ENCODE data around the gene DCDC2. TPM values are rescaled to one million over a fixed set of nuclear protein-coding genes. Genes with fewer than 3 reads are reported as not detected.

The DCDC2 gene
- total and polyA plus RNA-seq, 4 donors, result 2.3 to 7.9 (median 2.9) TPM

DNA sequence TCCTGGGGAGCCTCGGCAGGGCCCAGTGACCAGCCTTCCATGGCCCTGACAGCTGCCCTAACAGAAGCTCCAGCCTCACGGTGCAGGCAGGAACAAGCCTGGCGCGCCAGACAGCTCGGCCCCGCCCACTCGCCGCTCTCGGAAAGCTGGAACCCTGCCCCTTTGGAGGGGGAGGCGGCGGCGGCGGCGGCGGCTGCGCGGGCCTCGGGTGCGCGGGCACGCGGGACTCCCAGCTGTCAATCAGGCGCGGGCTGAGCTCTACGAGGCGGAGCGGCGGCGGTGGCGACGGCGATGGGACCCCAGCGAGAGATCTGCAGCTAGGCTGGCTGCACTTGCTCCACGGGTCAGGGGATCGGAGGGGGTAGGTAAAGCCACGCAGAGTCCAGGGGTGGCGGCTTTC lies 231.9 kb downstream of the DCDC2 start, which contains the start of gene NRSN1:
TSS of gene NRSN1 (plus strand) at position 236 of the 400 bp plus-strand sequence. CDS start 8,113 bp downstream, outside the sequence.
- DNase-seq (ENCODE audit: low read depth in 4 of 6, low spot score in 6 of 6), result peak in 5 of 6 donors; percentile 42 to 92 (median 58)
- no peaks in the 10 kb centered on the region for H3K9me3 ChIP-seq (ENCODE audit: control insufficient read depth, insufficient read depth, low read length)
- H3K36me3 ChIP-seq (ENCODE audit: control insufficient read depth, insufficient read depth, low read length), result no peaks in the 10 kb centered on the region
- H3K27ac ChIP-seq (ENCODE audit: low read depth, low read length), result no peak within 1 kb of the TSS
- peak within 1 kb of the TSS; percentile 46 for H3K4me3 ChIP-seq (ENCODE audit: low read depth, low read length)
- no peaks in the 10 kb centered on the region for H3K27me3 ChIP-seq (ENCODE audit: control insufficient read depth, insufficient read depth, low read length)
- WGBS (ENCODE audit: insufficient coverage), result under 1% methylated on average over 34 of the region's 37 CpGs
- peaks cover 10% of the 10 kb centered on the region for H3K4me1 ChIP-seq (ENCODE audit: control insufficient read depth, insufficient read depth, low read length)

DNA sequence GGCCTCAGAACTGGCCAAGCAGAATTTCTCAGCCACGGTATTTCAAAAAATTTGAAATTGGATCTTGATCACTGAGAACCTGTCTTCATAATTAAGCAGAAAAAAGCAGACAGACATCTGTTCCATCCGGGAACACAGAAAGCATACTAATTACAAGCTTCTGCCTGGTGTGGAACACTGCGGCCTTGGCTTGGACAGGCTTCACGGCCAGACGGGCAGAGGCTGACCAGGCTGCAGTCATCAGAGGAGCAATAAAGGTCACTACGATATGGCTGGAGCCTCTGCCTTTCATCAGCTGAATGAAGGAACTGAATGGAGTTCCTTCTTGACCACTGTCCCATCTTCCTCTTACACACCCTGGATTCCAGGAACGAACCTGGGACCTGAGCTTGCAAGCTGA lies 235.7 kb downstream of the DCDC2 start:
- Histone ChIP-seq H3K4me1 (ENCODE audit: control insufficient read depth, insufficient read depth, low read length) (peaks cover 10% of the 10 kb centered on the region), H3K36me3 (ENCODE audit: control insufficient read depth, insufficient read depth, low read length) (no peaks in the 10 kb centered on the region), H3K27ac (ENCODE audit: low read depth, low read length) (no peak overlapping the region), H3K4me3 (ENCODE audit: low read depth, low read length) (no peak overlapping the region), H3K27me3 (ENCODE audit: control insufficient read depth, insufficient read depth, low read length) (no peaks in the 10 kb centered on the region), H3K9me3 (ENCODE audit: control insufficient read depth, insufficient read depth, low read length) (no peaks in the 10 kb centered on the region)
- peak in 1 of 6 donors; percentile 28 for DNase-seq (ENCODE audit: low read depth in 4 of 6, low spot score in 6 of 6)
- 68% methylated on average over 5 of the region's 7 CpGs for WGBS (ENCODE audit: insufficient coverage)

Small RNA genes lying within 50 kb of the gene (small RNA-seq; reads per million reads assigned to genes)
- gene RF00218 (ENCODE audit: low replicate concordance) (0.39 reads per million, percentile 44 among the genes with 10 or more reads in this experiment), gene RNU6-391P (ENCODE audit: low replicate concordance) (not detected)

Other genes starting within 250 kb of the DCDC2 start
- gene NRSN1, start 231.8 kb downstream of the DCDC2 start, total RNA-seq, result 10 to 100 TPM in 1 of 2 donors, 1 to 10 TPM in 1; 3.2 to 16.1 TPM
- gene NRSN1, start 231.8 kb downstream of the DCDC2 start, polyA plus RNA-seq (ENCODE audit: insufficient read length in 2 of 2), result 10 to 100 TPM; 24.2 to 25.5 TPM
- 10 to 100 TPM; 20.7 to 22.5 TPM for gene MRS2, start 44.9 kb upstream of the DCDC2 start, total RNA-seq
- 10 to 100 TPM; 22.8 to 25.4 TPM for gene MRS2, start 44.9 kb upstream of the DCDC2 start, polyA plus RNA-seq (ENCODE audit: insufficient read length in 2 of 2)
- 10 to 100 TPM in 1 of 2 donors, 1 to 10 TPM in 1; 7.7 to 13.1 TPM for gene GPLD1, start 131.5 kb upstream of the DCDC2 start, total RNA-seq
- gene GPLD1, start 131.5 kb upstream of the DCDC2 start, polyA plus RNA-seq (ENCODE audit: insufficient read length in 2 of 2), result 10 to 100 TPM in 1 of 2 donors, 1 to 10 TPM in 1; 8.1 to 12.7 TPM
- gene ALDH5A1, start 136.9 kb upstream of the DCDC2 start, total RNA-seq, result 10 to 100 TPM; 22.4 to 38.7 TPM
- 10 to 100 TPM; 50.7 to 68.3 TPM for gene ALDH5A1, start 136.9 kb upstream of the DCDC2 start, polyA plus RNA-seq (ENCODE audit: insufficient read length in 2 of 2)

Data from spinal cord (tissue), 10 donors.